GM12875 (cell line): ENCODE measurements around the gene HNRNPH1.

Experiments
- H3K4me3 ChIP-seq: one replicate; pipeline ENCODE4 v1.5.1; 2011; ENCODE audit warnings: low read depth, low read length, control low read depth
- TF ChIP-seq, protein P1 (sequence below): IDR thresholded peaks from 2 replicates; pipeline ENCODE4 v1.5.1; 2011; ENCODE audit warnings: low read depth, mild to moderate bottlenecking, control low read depth, inconsistent platforms, low read length, moderate library complexity, borderline replicate concordance; ENCODE audit not compliant: insufficient read depth

The HNRNPH1 gene

DNA sequence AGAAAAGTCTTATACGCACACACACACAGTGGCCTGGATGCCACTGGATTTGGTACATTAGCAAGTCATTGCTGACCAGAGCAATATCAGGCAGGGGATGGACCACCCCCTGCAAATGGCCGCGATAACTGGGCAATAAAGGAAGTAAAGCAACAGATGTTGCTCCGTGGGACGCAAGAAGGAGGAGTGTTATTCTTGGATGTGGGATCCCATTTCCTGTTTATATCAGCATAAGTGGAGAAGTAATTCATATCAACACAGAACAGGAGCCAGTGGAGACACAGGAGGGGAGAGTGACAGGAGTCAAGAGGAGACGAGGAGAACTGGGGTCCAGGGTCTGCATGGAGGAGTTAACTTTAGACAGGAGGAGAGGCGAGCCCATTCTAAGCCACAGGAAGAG lies 54.8 kb downstream of the HNRNPH1 start:
- no peak overlapping the region for H3K4me3 ChIP-seq
- TF ChIP-seq, protein P1, sequence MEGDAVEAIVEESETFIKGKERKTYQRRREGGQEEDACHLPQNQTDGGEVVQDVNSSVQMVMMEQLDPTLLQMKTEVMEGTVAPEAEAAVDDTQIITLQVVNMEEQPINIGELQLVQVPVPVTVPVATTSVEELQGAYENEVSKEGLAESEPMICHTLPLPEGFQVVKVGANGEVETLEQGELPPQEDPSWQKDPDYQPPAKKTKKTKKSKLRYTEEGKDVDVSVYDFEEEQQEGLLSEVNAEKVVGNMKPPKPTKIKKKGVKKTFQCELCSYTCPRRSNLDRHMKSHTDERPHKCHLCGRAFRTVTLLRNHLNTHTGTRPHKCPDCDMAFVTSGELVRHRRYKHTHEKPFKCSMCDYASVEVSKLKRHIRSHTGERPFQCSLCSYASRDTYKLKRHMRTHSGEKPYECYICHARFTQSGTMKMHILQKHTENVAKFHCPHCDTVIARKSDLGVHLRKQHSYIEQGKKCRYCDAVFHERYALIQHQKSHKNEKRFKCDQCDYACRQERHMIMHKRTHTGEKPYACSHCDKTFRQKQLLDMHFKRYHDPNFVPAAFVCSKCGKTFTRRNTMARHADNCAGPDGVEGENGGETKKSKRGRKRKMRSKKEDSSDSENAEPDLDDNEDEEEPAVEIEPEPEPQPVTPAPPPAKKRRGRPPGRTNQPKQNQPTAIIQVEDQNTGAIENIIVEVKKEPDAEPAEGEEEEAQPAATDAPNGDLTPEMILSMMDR, result no peak

DNA sequence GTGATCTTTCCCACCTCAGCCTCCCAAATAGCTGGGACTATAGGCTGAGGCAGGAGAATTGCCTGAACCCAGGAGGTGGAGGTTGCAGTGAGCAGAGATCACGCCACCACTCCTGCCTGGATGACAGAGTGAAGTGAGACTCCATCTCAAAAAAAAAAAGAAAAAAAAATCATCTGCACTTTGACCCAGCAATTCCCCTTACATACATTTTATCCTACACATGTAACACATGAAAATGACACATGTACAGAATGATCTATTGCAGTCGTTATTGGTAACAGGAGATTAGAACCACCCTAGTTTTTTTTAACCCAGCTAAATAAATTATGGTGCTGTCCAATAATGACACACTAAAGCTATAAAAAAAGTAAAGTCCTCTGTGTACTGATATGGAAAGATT lies 58.9 kb downstream of the HNRNPH1 start:
- no peak overlapping the region for H3K4me3 ChIP-seq
- TF ChIP-seq, protein P1, result no peak
